Epithelial cell of proximal tubule (primary cell): Measurements from ENCODE around the gene CYP4Z1. TPM values are rescaled to one million over a fixed set of nuclear protein-coding genes. Genes with fewer than 3 reads are reported as not detected.
"Not testable (repeated sequence)": the region's sequence is repeated elsewhere in the genome, so short reads cannot be mapped to it uniquely, and the experiment has no call there.

Source experiments
- DNase-seq: peaks from one replicate; pipeline ENCODE4 v3.0.0-alpha.2; 2011; ENCODE audit warnings: low read depth
- H3K4me3 ChIP-seq: 2 replicates; pipeline ENCODE4 v1.5.1; 2011; ENCODE audit warnings: low read depth, mild to moderate bottlenecking, low read length
- CTCF ChIP-seq: conservative IDR thresholded peaks from 2 replicates; pipeline ENCODE4 v1.5.1; 2012; ENCODE audit warnings: low read depth, mild to moderate bottlenecking, low read length
- total RNA-seq: library from RNA; depleted of rRNA; stranded (reverse); fragments of >200 nt; gene quantifications from 2 replicates; pipeline ENCODE4 v1.2.3, GENCODE V29; 2015

The CYP4Z1 gene
- total RNA-seq, 1 donor from 2014 or later = not detected

DNA sequence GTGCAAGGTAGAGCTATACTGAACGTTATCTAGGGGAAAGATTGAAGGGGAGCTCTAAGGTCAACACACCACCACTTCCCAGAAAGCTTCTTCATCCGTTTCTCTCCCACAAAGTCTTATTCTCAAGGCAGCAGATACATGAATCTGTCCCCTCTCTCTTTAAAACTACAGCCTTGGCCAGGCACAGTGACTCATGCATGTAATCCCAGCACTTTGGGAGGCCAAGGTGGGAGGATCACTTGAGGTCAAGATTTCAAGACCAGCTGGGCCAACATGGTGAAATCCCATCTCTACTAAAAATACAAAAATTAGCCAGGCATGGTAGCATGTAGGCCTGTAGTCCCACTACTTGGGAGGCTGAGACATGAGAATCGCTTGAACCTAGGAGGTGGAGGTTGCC lies 35.4 kb upstream of the CYP4Z1 start:
- H3K4me3 ChIP-seq = no peak overlapping the region
- no peak for TF ChIP-seq CTCF
- DNase-seq = no peak

DNA sequence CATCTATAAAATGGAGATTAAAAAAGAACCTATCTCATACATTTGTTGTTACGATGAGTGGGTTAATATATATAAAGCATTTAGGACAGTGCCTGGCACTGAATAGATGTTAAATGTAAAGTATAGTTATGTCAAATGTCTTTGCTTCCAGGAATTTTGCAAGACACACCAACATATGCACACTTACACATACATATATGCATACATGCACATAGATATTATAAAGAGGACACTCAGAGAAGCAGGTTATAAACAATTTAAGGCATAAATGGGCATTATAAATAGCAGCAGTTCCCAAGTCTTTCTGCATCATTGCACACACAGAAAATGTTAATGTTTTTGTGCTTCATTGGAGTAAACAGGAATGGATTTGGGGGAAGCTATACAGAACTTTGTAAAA lies 30.3 kb upstream of the CYP4Z1 start:
- no peak overlapping the region for H3K4me3 ChIP-seq
- no peak for TF ChIP-seq CTCF
- no peak for DNase-seq

DNA sequence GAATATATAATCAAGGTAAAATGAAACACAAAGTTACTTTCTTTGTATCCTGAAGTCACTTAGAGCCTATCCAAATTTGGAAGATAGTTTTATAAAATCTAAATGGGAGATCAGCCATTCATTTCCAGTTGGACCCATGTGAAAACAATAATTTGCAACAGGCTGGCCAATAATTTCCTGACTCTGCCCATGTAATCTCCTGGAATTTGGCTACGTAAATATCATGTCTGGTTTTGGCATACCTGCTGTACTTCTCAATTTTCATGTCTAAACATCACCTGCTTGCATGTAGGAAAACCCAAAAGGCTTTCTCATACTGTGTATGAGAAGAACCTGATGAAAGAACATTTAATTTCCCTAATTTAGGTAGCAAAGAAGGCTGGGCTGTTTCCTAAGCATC lies 7.7 kb upstream of the CYP4Z1 start:
- H3K4me3 ChIP-seq = no peak overlapping the region
- TF ChIP-seq CTCF = no peak
- DNase-seq = no peak

DNA sequence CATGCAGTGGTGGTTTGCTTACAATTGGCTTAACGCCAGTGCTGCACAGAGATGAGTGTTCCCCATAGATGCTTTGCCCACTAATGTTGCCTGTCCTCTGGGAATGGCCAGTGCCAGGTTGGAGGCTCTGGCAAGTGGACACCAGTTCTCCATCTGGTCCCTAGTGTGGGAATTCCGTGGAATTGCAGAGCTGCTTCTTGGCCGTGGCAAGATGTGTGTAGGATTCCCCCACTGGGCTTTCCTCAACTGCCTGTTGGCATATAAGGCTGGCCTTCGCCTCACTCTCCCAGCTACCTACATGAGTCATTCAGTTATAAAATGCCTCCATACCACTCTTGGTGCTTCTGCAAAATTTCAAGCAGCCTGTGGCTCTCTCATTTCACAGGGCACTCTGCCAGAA lies 2.0 kb downstream of the CYP4Z1 start:
- DNase-seq, H3K4me3 ChIP-seq: not testable (repeated sequence)

DNA sequence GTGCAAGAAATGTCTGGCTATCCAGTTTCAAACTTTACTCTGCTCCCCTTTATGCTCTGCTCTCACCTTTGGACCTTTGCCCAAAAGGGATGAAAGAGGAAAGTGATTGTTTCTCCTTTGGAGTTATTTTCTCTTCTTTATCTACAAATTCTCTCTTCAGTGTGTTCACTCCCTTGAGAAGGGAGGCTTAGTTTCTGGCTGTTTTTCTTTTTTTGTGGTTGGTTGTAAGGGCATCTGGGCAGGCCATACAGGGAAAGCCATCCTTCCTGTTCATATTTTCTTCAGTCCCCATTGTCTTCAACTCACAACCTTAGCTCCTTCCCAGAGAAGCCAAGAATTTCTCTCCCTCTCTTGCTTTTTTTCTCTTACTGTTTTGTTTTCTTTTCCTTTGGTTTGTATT lies 2.5 kb downstream of the CYP4Z1 start:
- DNase-seq, H3K4me3 ChIP-seq: not testable (repeated sequence)

GRCh38 chr1:47089356-47089755 lies 22.3 kb downstream of the CYP4Z1 start:
- peak; percentile 46 for TF ChIP-seq CTCF
- H3K4me3 ChIP-seq, DNase-seq: not testable (repeated sequence)

GRCh38 chr1:47091476-47091875 lies 24.4 kb downstream of the CYP4Z1 start:
- H3K4me3 ChIP-seq, DNase-seq: not testable (repeated sequence)
- peak; percentile 39 for TF ChIP-seq CTCF

GRCh38 chr1:47104816-47105215 lies 37.8 kb downstream of the CYP4Z1 start:
- DNase-seq = no peak
- TF ChIP-seq CTCF = no peak
- no peak overlapping the region for H3K4me3 ChIP-seq
